ENCODE measurements around the gene CDC42BPB. TPM values are rescaled to one million over a fixed set of nuclear protein-coding genes. Genes with fewer than 3 reads are reported as not detected.

Gene CDC42BPB
- total and polyA plus RNA-seq, 2 of the 4 experiments (the other 2 are of a cell fraction) = 49.1 to 81.4 TPM

GRCh38 chr14:102883089-102883541 lies 174.2 kb downstream of the CDC42BPB start:
- Histone ChIP-seq H3K4me2 (ENCODE audit: low read depth, low read length) (no peak overlapping the region), H2BK120ac (ENCODE audit: low read depth, low read length) (no peak overlapping the region), H2BK20ac (ENCODE audit: low read depth, low read length) (no peak overlapping the region), H4K20me1 (ENCODE audit: insufficient read depth, low read length) (0 out of 2 replicates have a peak, but pooled peaks cover 9% of the 10 kb centered on the region), H3K9me3 (ENCODE audit: control insufficient read depth, insufficient read depth, low read length) (no peaks in the 10 kb centered on the region), H3K4ac (ENCODE audit: low read depth, low read length) (no peak overlapping the region), H2AK5ac (ENCODE audit: low read depth, low read length) (no peak overlapping the region), H3K18ac (ENCODE audit: low read depth, low read length) (no peak overlapping the region), H3K4me3 (ENCODE audit: insufficient read depth, low read depth, low read length) (no peak overlapping the region), H2AFZ (replicated peaks; ENCODE audit: low read length, poor library complexity) (no peak overlapping the region), H3K27ac (ENCODE audit: insufficient read depth, low read length) (no peak overlapping the region), H3K4me1 (ENCODE audit: control insufficient read depth, insufficient read depth, low read length) (peaks cover 8% of the 10 kb centered on the region), H2BK15ac (ENCODE audit: low read depth, low read length) (no peak overlapping the region), H2AK9ac (replicated peaks; ENCODE audit: low read depth, low read length, poor library complexity) (no peak overlapping the region), H3K9me1 (ENCODE audit: insufficient read depth, low read length) (peaks cover 16% of the 10 kb centered on the region), H3K79me1 (ENCODE audit: low read depth in 1 of 2, low read length in 2 of 2) (peaks cover 0 to 17% of the 10 kb centered on the region in 2 experiments; a peak in 2 of 4 replicates), H4K91ac (ENCODE audit: insufficient read depth, low read depth, low read length) (no peak overlapping the region), H2BK5ac (ENCODE audit: low read depth, low read length, poor library complexity, severe bottlenecking) (no peak overlapping the region), H3K56ac (ENCODE audit: extremely low read depth, insufficient read depth, low read length) (no peak overlapping the region), H3K27me3 (ENCODE audit: control insufficient read depth, insufficient read depth, low read length) (no peaks in the 10 kb centered on the region), H3K14ac (replicated peaks; ENCODE audit: low read depth, low read length) (no peak overlapping the region), H3K36me3 (ENCODE audit: control insufficient read depth, insufficient read depth, low read length) (peaks cover 15% of the 10 kb centered on the region), H3K23ac (ENCODE audit: low read depth, low read length) (no peak overlapping the region), H4K5ac (ENCODE audit: low read depth, low read length) (no peak overlapping the region), H4K8ac (ENCODE audit: low read depth in 2 of 2, low read length in 2 of 2) (no peak overlapping the region), H3K9ac (ENCODE audit: low read depth, low read length) (no peak overlapping the region)
- 94% methylated on average over 3 of the region's 5 CpGs; no CpG with 5 or more reads in 1 of the 2 experiments for WGBS, 2 experiments (ENCODE audit: extremely low coverage in 2 of 2, insufficient read length in 1 of 2)
- TF ChIP-seq RAD21 (IDR thresholded peaks at IDR 0.05; ENCODE audit: low read length) (no peak), ELK1 (IDR thresholded peaks at IDR 0.05; ENCODE audit: borderline replicate concordance, low read depth, low read length) (no peak), FOS (IDR thresholded peaks at IDR 0.05; ENCODE audit: low read depth, low read length) (no peak), POLR2A (IDR thresholded peaks at IDR 0.05; ENCODE audit: low read depth, low read length) (no peak), NFE2L2 (IDR thresholded peaks at IDR 0.05; ENCODE audit: low read depth, low read length) (no peak), RFX5 (IDR thresholded peaks at IDR 0.05; ENCODE audit: low read depth, low read length) (no peak), USF2 (IDR thresholded peaks at IDR 0.05; ENCODE audit: low read depth, low read length) (no peak), MAZ (IDR thresholded peaks at IDR 0.05; ENCODE audit: borderline replicate concordance, low read depth, low read length) (no peak), CHD1 (IDR thresholded peaks at IDR 0.05; ENCODE audit: low read depth, low read length) (no peak), MXI1 (IDR thresholded peaks at IDR 0.05; ENCODE audit: borderline replicate concordance, low read depth, low read length) (no peak), BHLHE40 (IDR thresholded peaks at IDR 0.05; ENCODE audit: low read depth, low read length) (no peak), CEBPB (IDR thresholded peaks at IDR 0.05; ENCODE audit: low read depth, low read length) (no peak), MAFK (IDR thresholded peaks at IDR 0.05; ENCODE audit: low read depth, low read length) (no peak), CTCF (conservative IDR thresholded peaks at IDR 0.05; ENCODE audit: low read depth, low read length) (no peak)
- DNase-seq = no peak
- CTCF ChIA-PET = no interaction called here
- in situ Hi-C loops (cut with MboI; ENCODE audit: low sequenced_read_pairs) (no loop called here), dilution Hi-C loops (cut with HindIII; ENCODE audit: low sequenced_read_pairs, unreplicated experiment) (no loop called here), intact Hi-C loops (cut with micrococcal nuclease) (no loop called here)
- POLR2A ChIA-PET (ENCODE audit: unreplicated experiment) = no interaction called here
- ATAC-seq (ENCODE audit: low read depth) = no peak
- BruUV-seq (replicated peaks) = no TSS peak
